ENCODE data around the gene ALKBH2.

Gene ALKBH2

GRCh38 chr12:109047081-109047805, 46.0 kb downstream of the ALKBH2 start:
- TF ChIP-seq ZFP30 (CRISPR knock-in tag; IDR thresholded peaks at IDR 0.05) (no peak), OSR1 (CRISPR knock-in tag; IDR thresholded peaks at IDR 0.05) (no peak), ARNTL (CRISPR knock-in tag; IDR thresholded peaks at IDR 0.05; ENCODE audit: borderline replicate concordance, low read depth) (no peak), ZNF565 (CRISPR knock-in tag; conservative IDR thresholded peaks at IDR 0.05; ENCODE audit: low read depth) (no peak)
- no peak for ATAC-seq

- ATAC-seq, result no peak
- TF ChIP-seq CSRNP3 (CRISPR knock-in tag; IDR thresholded peaks at IDR 0.05) (no peak), ZFP3 (CRISPR knock-in tag; IDR thresholded peaks at IDR 0.05) (no peak), ZNF8 (CRISPR knock-in tag; IDR thresholded peaks at IDR 0.05) (no peak), PATZ1 (CRISPR knock-in tag; IDR thresholded peaks at IDR 0.05; ENCODE audit: borderline replicate concordance) (no peak), ZFP30 (CRISPR knock-in tag; IDR thresholded peaks at IDR 0.05) (no peak), ZNF565 (CRISPR knock-in tag; conservative IDR thresholded peaks at IDR 0.05; ENCODE audit: low read depth) (no peak), RARB (CRISPR knock-in tag; IDR thresholded peaks at IDR 0.05) (no peak), GLIS3 (CRISPR knock-in tag; IDR thresholded peaks at IDR 0.05) (no peak), CREB5 (CRISPR knock-in tag; IDR thresholded peaks at IDR 0.05; ENCODE audit: low read depth) (no peak), ZC3H10 (CRISPR knock-in tag; IDR thresholded peaks at IDR 0.05) (no peak), TSHZ2 (CRISPR knock-in tag; IDR thresholded peaks at IDR 0.05) (no peak), OSR1 (CRISPR knock-in tag; IDR thresholded peaks at IDR 0.05) (no peak), BACH2 (CRISPR knock-in tag; IDR thresholded peaks at IDR 0.05; ENCODE audit: borderline replicate concordance) (no peak), PPARA (CRISPR knock-in tag; IDR thresholded peaks at IDR 0.05; ENCODE audit: borderline replicate concordance) (no peak), ZNF70 (CRISPR knock-in tag; IDR thresholded peaks at IDR 0.05) (no peak)
These were observed 49.0 kb downstream of the ALKBH2 start for GRCh38 chr12:109044241-109044640.
